ENCODE results near the gene TAF4. TPM values are rescaled to one million over a fixed set of nuclear protein-coding genes. Genes with fewer than 3 reads are reported as not detected.

TAF4 gene
- total RNA-seq, 1 experiment from 2014 or later: 64.3 TPM

GRCh38 chr20:62040933-62041332, 24.7 kb downstream of the TAF4 start:
- BruUV-seq (replicated peaks): no TSS peak
- Mint-ChIP-seq H3K36me3 (ENCODE audit: insufficient read depth, unreplicated experiment) (peaks cover 7% of the 10 kb centered on the region), H3K27ac (ENCODE audit: unreplicated experiment) (no peak overlapping the region), H3K4me3 (ENCODE audit: low read depth, unreplicated experiment) (no peak overlapping the region), H3K27me3 (ENCODE audit: unreplicated experiment) (no peaks in the 10 kb centered on the region), H3K9me3 (ENCODE audit: low read depth, unreplicated experiment) (peaks cover 4% of the 10 kb centered on the region), H3K4me1 (ENCODE audit: low read depth, unreplicated experiment) (no peaks in the 10 kb centered on the region)
- CTCF ChIA-PET: no interaction called here
- intact Hi-C loops (cut with micrococcal nuclease; ENCODE audit: unreplicated experiment): no loop called here
- DNase-seq: no peak
- no peak for TF ChIP-seq CTCF (IDR thresholded peaks at IDR 0.05; ENCODE audit: unreplicated experiment)

- Mint-ChIP-seq H3K4me3 (ENCODE audit: low read depth, unreplicated experiment) (no peak overlapping the region), H3K9me3 (ENCODE audit: low read depth, unreplicated experiment) (peaks cover 4% of the 10 kb centered on the region), H3K27me3 (ENCODE audit: unreplicated experiment) (no peaks in the 10 kb centered on the region), H3K27ac (ENCODE audit: unreplicated experiment) (no peak overlapping the region), H3K36me3 (ENCODE audit: insufficient read depth, unreplicated experiment) (peaks cover 7% of the 10 kb centered on the region), H3K4me1 (ENCODE audit: low read depth, unreplicated experiment) (no peaks in the 10 kb centered on the region)
- intact Hi-C loops (cut with micrococcal nuclease; ENCODE audit: unreplicated experiment): no loop called here
- BruUV-seq (replicated peaks): no TSS peak
- no peak for DNase-seq
- CTCF ChIA-PET: no interaction called here
- no peak for TF ChIP-seq CTCF (IDR thresholded peaks at IDR 0.05; ENCODE audit: unreplicated experiment)
These were observed 25.2 kb downstream of the TAF4 start for GRCh38 chr20:62040381-62040922.

- Mint-ChIP-seq H3K4me3 (ENCODE audit: low read depth, unreplicated experiment) (no peak overlapping the region), H3K27me3 (ENCODE audit: unreplicated experiment) (no peaks in the 10 kb centered on the region), H3K27ac (ENCODE audit: unreplicated experiment) (no peak overlapping the region), H3K36me3 (ENCODE audit: insufficient read depth, unreplicated experiment) (peaks cover 7% of the 10 kb centered on the region), H3K9me3 (ENCODE audit: low read depth, unreplicated experiment) (peaks cover 4% of the 10 kb centered on the region), H3K4me1 (ENCODE audit: low read depth, unreplicated experiment) (no peaks in the 10 kb centered on the region)
- TF ChIP-seq CTCF (IDR thresholded peaks at IDR 0.05; ENCODE audit: unreplicated experiment): no peak
- CTCF ChIA-PET: no interaction called here
- intact Hi-C loops (cut with micrococcal nuclease; ENCODE audit: unreplicated experiment): no loop called here
- BruUV-seq (replicated peaks): no TSS peak
- no peak for DNase-seq
These were observed 25.9 kb downstream of the TAF4 start for GRCh38 chr20:62039738-62040137.

- intact Hi-C loops (cut with micrococcal nuclease; ENCODE audit: unreplicated experiment): no loop called here
- Mint-ChIP-seq H3K9me3 (ENCODE audit: low read depth, unreplicated experiment) (peaks cover 4% of the 10 kb centered on the region), H3K4me3 (ENCODE audit: low read depth, unreplicated experiment) (no peak overlapping the region), H3K36me3 (ENCODE audit: insufficient read depth, unreplicated experiment) (peaks cover 18% of the 10 kb centered on the region), H3K27ac (ENCODE audit: unreplicated experiment) (no peak overlapping the region), H3K4me1 (ENCODE audit: low read depth, unreplicated experiment) (peaks cover 56% of the 10 kb centered on the region), H3K27me3 (ENCODE audit: unreplicated experiment) (no peaks in the 10 kb centered on the region)
- no peak for DNase-seq
- CTCF ChIA-PET: interaction anchor here (0.6 to 1.0 kb wide), 2 partner anchors 28 to 101 kb away, joined by 3 read pairs; no protein-coding TSS in a partner anchor
- BruUV-seq (replicated peaks): no TSS peak
- TF ChIP-seq CTCF (IDR thresholded peaks at IDR 0.05; ENCODE audit: unreplicated experiment): no peak
These were observed 32.9 kb downstream of the TAF4 start for GRCh38 chr20:62032609-62033368.
